Frontal cortex (tissue), 4 donors: ENCODE results near the gene ZNF738. TPM values are rescaled to one million over a fixed set of nuclear protein-coding genes. Genes with fewer than 3 reads are reported as not detected.
"Not testable (repeated sequence)": the region's sequence is repeated elsewhere in the genome, so short reads cannot be mapped to it uniquely, and the experiment has no call there.

Source experiments
- DNase-seq, 2 donors: peaks; one replicate each; pipeline ENCODE4 v3.0.0; 2012; ENCODE audit warnings: low spot score in 2 of 2
- FAIRE-seq: peaks from 2 replicates; lab custom pipeline; 2012; peaks lifted over from hg19 to GRCh38; lab: Jason Lieb, UNC
- total RNA-seq: library from RNA; depleted of rRNA; stranded (reverse); fragments of >200 nt; gene quantifications from one replicate; pipeline ENCODE4 v1.2.3, GENCODE V29; 2014
- donor health status: control.
- donor health status: control.
- donor health status: control.

Gene ZNF738
- 33.0 TPM for total RNA-seq

- peak; percentile 43 to 80 for DNase-seq
- peak; percentile 88 for FAIRE-seq
These were observed at the start of gene ZNF738 for GRCh38 chr19:21358768-21359451. TSS of gene ZNF738 (plus strand) at chr19:21359000. CDS start at chr19:21359141, 141 bp downstream.

DNA sequence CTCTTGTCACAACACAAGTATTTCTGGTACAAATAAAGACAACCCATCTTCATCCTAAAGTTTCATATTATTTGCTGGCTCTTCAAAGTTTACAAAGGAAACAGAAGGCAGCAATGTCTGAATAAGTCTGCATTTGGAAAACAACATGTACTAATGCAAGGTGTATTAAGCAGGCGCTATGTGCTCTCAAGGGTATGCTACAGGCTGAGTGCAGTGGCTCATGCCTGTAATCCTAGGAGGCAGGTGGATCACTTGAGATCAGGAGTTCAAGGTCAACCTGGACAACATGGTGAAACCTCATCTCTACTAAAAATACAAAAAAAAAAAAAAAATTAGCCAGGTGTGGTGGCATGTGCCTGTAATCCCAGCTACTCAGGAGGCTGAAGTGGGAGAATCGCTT, 46.0 kb upstream of the ZNF738 start:
- FAIRE-seq, DNase-seq: not testable (repeated sequence)

- FAIRE-seq (no peak), DNase-seq (peak in 1 of 2 donors; percentile 4)
These were observed 44.1 kb upstream of the ZNF738 start for GRCh38 chr19:21314676-21315075.

- no peak for FAIRE-seq
- DNase-seq = no peak
These were observed 41.0 kb upstream of the ZNF738 start for GRCh38 chr19:21317821-21318220.

DNA sequence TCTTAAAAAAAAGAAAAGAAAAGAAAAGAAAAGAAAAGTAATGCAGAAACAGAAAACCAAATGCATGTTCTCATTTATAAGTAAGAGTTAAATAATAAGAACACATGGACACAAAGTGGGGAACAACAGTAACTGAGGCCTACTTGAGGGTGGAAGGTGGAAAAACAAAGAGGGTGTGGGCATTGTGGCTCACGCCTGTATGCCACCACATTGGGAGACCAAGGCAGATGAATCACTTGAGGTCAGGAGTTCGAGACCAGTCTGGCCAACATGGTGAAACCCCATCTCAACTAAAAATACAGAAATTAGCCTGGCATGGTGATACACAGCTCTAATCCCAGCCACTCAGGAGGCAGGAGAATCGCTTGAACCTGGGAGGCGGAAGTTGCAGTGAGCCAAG, 37.7 kb upstream of the ZNF738 start:
- no peak for FAIRE-seq
- DNase-seq = no peak

- DNase-seq = no peak
- no peak for FAIRE-seq
These were observed 36.8 kb upstream of the ZNF738 start for GRCh38 chr19:21321996-21322395.

DNA sequence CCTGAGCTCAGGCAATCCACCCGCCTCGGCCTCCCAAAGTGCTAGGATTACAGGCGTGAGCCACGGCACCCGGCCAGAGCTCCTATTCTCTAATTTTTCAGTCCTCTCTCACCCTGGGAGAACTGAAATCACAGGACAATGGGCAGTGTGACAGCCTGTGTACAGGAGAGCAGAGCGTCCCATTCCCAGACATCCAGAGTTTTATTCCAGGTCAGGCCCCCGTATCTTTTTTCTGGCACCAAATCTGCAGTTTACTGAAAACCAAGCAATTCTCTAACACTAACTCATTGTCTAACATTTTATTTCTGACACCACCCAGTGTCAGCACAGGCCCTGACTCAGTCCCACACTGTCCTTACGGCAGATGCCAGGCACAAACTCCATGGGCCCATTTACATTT, 36.3 kb upstream of the ZNF738 start:
- peak; percentile 6 to 15 for DNase-seq
- FAIRE-seq = peak; percentile 88

DNA sequence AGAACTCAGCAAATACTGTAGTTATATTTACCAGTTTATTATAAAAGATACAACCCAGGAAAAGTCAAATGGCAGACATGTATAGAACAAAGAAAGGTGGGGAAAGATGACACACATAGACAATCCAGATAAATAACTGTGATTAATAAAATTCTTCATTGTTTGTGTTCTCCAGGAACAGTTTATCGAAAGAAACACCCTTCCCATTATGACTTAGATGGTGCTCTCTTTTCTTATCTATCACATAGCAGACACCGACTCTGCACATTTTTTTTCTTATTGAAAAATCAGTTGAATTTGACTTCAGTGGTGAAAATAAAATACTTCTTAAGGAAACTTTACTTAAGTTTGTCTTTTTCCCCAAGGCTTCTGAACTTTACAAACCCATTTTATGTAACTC, 35.8 kb upstream of the ZNF738 start:
- FAIRE-seq = no peak

GRCh38 chr19:21326169-21326568, 32.6 kb upstream of the ZNF738 start:
- DNase-seq (no peak), FAIRE-seq (no peak)

More for the DNA sequence above, 35.8 kb upstream of the ZNF738 start:
- no peak for DNase-seq

GRCh38 chr19:21328406-21328805, 30.4 kb upstream of the ZNF738 start:
- DNase-seq (no peak), FAIRE-seq (no peak)

DNA sequence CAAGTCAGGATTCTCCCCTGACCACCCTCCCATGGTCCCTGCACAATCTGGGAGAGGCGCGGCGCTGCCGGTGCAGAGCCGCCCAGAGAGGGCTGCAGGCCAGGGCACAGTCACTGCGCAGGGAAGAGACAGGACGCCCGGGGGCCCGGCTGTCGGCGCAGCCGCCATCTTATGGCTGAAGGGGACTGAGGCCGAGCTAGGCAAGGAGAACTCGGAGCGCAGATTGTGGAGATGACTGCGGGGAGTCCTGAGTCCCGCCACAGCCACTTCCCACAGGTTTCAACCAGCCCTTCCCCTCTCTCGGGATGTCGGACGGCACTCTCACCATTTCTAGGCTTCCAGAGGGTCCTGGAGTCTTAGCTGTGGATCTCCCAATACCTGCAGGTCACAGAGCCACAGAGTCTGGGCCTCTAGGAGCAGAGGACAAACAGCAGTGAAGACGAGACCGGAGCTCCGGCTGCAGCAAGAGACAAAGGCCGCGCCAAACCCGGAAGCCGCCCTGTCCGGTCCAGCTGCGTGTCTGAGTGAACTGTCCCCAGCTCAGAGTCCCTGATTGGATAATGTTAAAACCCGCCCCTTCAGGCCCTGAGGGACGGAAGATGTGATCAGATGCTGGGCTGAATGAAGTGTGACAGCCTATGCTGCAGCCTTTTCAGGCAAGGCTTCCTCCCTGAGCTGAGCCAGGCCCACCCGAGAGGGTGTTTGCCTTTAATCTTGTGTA, 29.8 kb upstream of the ZNF738 start, which contains the start of gene ZNF708:
TSS of gene ZNF708 (minus strand) at position 526 of the 721 bp plus-strand sequence. CDS start at position 328, 198 bp downstream.
- peak; percentile 66 to 87 for DNase-seq
- no peak for FAIRE-seq

- DNase-seq = no peak
- FAIRE-seq = no peak
These were observed 23.1 kb upstream of the ZNF738 start for GRCh38 chr19:21335721-21336120.

GRCh38 chr19:21344841-21345240, 14.0 kb upstream of the ZNF738 start:
- not testable (repeated sequence) for DNase-seq, FAIRE-seq

DNA sequence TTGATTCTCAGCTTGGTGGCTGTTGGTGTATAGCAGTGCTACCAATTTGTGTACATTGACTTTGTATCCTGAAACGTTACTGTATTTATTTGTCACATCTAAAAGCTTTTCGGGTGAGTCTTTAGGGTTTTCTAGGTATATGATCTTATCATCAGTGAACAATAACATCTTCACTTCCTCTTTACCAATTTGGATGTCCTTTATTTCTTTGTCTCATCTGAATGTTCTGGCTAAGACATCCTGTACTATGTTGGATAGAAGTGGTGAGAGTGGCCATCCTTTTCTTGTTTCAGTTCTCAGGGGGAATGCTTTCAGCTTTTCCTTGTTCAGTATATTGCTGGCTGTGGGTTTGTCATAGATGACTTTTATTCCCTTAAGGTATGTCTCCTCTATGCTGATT, 6.0 kb upstream of the ZNF738 start:
- FAIRE-seq (no peak), DNase-seq (no peak)

- FAIRE-seq (no peak), DNase-seq (no peak)
These were observed 3.5 kb downstream of the ZNF738 start for GRCh38 chr19:21362291-21362690.

- FAIRE-seq (no peak), DNase-seq (no peak)
These were observed 25.3 kb downstream of the ZNF738 start for GRCh38 chr19:21383980-21384582.

GRCh38 chr19:21396121-21396520, 37.3 kb downstream of the ZNF738 start:
- no peak for FAIRE-seq
- no peak for DNase-seq

DNA sequence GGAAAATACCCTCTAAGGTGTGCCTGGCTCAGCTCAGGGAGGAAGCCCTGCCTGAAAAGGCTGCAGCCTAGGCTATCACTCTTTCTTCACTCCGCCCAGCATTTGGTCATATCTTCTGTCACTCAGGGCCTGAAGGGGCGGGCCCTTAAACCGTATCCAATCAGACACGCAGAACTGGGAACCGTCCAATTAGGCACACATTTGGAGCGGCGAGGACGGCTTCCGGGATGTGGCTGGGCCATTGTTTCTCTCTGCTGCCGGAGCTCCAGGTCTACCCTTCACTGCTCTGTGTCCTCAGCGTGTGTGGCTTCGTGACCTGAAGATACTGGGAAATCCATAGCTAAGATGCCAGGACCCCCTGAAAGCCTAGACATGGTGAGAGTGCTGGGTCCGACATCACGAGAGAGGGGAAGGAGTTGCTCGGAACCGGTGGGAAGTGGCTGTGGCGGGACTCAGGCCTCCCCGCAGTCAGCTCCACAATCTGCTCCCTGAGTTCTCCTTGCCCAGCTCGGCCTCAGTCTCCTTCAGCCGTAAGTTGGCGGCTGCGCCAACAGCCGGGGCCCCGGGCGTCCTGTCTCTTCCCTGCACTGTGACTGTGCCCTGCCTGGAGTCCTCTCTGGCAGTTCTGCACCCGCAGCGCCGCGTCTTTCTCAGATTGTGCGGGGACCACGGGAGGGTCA, 38.2 kb downstream of the ZNF738 start, which contains the start of gene ZNF493:
TSS of gene ZNF493 (plus strand) at position 241 of the 680 bp plus-strand sequence. CDS start at position 346, 105 bp downstream.
- FAIRE-seq (peak; percentile 96), DNase-seq (peak; percentile 39 to 75)

- FAIRE-seq (no peak), DNase-seq (no peak)
These were observed 40.1 kb downstream of the ZNF738 start for GRCh38 chr19:21398851-21399250.
